Measurements from ENCODE around the gene JMJD1C.

Gene JMJD1C

GRCh38 chr10:63280386-63280785 is 185.4 kb downstream of the JMJD1C start:
- no peak for DNase-seq

GRCh38 chr10:63275094-63275493 is 190.7 kb downstream of the JMJD1C start:
- no peak for DNase-seq

GRCh38 chr10:63273577-63273976 is 192.2 kb downstream of the JMJD1C start:
- no peak for DNase-seq

- peak; percentile 83 for DNase-seq
Measured at GRCh38 chr10:63268798-63269503, 196.8 kb downstream of the JMJD1C start.

- DNase-seq = no peak
Measured at GRCh38 chr10:63268149-63268797, 197.5 kb downstream of the JMJD1C start.

GRCh38 chr10:63267414-63268148 is 198.2 kb downstream of the JMJD1C start:
- no peak for DNase-seq

GRCh38 chr10:63266391-63267316 is 199.1 kb downstream of the JMJD1C start:
- no peak for DNase-seq

GRCh38 chr10:63265683-63266235 is 200.0 kb downstream of the JMJD1C start:
- DNase-seq = no peak

GRCh38 chr10:63265222-63265617 is 200.6 kb downstream of the JMJD1C start:
- DNase-seq = no peak

GRCh38 chr10:63264617-63265221 is 201.1 kb downstream of the JMJD1C start:
- DNase-seq = no peak

GRCh38 chr10:63262430-63263073 is 203.2 kb downstream of the JMJD1C start:
- DNase-seq = no peak

- DNase-seq = no peak
Measured at GRCh38 chr10:63261496-63261895, 204.3 kb downstream of the JMJD1C start.

GRCh38 chr10:63260860-63261251 is 204.9 kb downstream of the JMJD1C start:
- no peak for DNase-seq

GRCh38 chr10:63260103-63260859 is 205.5 kb downstream of the JMJD1C start:
- no peak for DNase-seq

- no peak for DNase-seq
Measured at GRCh38 chr10:63258920-63259678, 206.7 kb downstream of the JMJD1C start.

- no peak for DNase-seq
Measured at GRCh38 chr10:63257778-63258177, 208.0 kb downstream of the JMJD1C start.

- no peak for DNase-seq
Measured at GRCh38 chr10:63256009-63256773, 209.6 kb downstream of the JMJD1C start.

GRCh38 chr10:63255316-63255715 is 210.5 kb downstream of the JMJD1C start:
- DNase-seq = no peak

GRCh38 chr10:63253040-63253439 is 212.7 kb downstream of the JMJD1C start:
- no peak for DNase-seq
